GM23338 (cell line): Measurements from ENCODE around the gene DDX39A. TPM values are rescaled to one million over a fixed set of nuclear protein-coding genes. Genes with fewer than 3 reads are reported as not detected.

Experiments used
- ATAC-seq: fragments of 200-7000 bp; cut with Tn5 transposase; 3 replicates; pipeline ENCODE4 v1.9.1; 2020
- DNase-seq: peaks from one replicate; pipeline ENCODE4 v3.0.0-alpha.2; 2015; ENCODE audit warnings: low spot score
- H2AFZ ChIP-seq: fragments of 200-600 bp; sonication (generic); 2 replicates; pipeline ENCODE4 v1.8.0; 2016; ENCODE audit warnings: antibody characterized with exemption, mild to moderate bottlenecking, moderate library complexity
- H3F3A ChIP-seq: fragments of 200-600 bp; sonication (generic); replicated peaks from 2 replicates; pipeline ENCODE4 v1.8.0; 2017; ENCODE audit warnings: antibody characterized with exemption, mixed run types, low read depth
- H3K27ac ChIP-seq: fragments of 200-600 bp; sonication (generic); 2 replicates; pipeline ENCODE4 v1.6.1; 2016; ENCODE audit warnings: low read depth
- H3K27me3 ChIP-seq: fragments of 200-600 bp; sonication (generic); 2 replicates; pipeline ENCODE4 v1.8.0; 2016; ENCODE audit warnings: mild to moderate bottlenecking, mixed run types, moderate library complexity; ENCODE audit not compliant: insufficient read depth
- H3K36me3 ChIP-seq: fragments of 200-600 bp; sonication (generic); 2 replicates; pipeline ENCODE4 v1.8.0; 2016; ENCODE audit warnings: mild to moderate bottlenecking; ENCODE audit not compliant: insufficient read depth
- H3K4me1 ChIP-seq: fragments of 200-600 bp; sonication (generic); 2 replicates; pipeline ENCODE4 v1.8.0; 2016; ENCODE audit warnings: mild to moderate bottlenecking, moderate library complexity; ENCODE audit not compliant: insufficient read depth
- H3K4me2 ChIP-seq: fragments of 200-600 bp; sonication (generic); 2 replicates; pipeline ENCODE4 v1.7.1; 2017; ENCODE audit warnings: mixed run types
- H3K4me3 ChIP-seq: fragments of 200-600 bp; sonication (generic); 2 replicates; pipeline ENCODE4 v1.6.1; 2016; ENCODE audit warnings: mixed run types
- H3K79me2 ChIP-seq: fragments of 200-600 bp; sonication (generic); replicated peaks from 2 replicates; pipeline ENCODE4 v1.8.0; 2017; ENCODE audit warnings: mild to moderate bottlenecking; ENCODE audit not compliant: insufficient read depth
- H3K9me2 ChIP-seq: fragments of 200-600 bp; sonication (generic); 2 replicates; pipeline ENCODE4 v1.8.0; 2017; ENCODE audit not compliant: insufficient read depth
- H4K20me1 ChIP-seq: fragments of 200-600 bp; sonication (generic); replicated peaks from 2 replicates; pipeline ENCODE4 v1.8.0; 2017; ENCODE audit warnings: mild to moderate bottlenecking; ENCODE audit not compliant: insufficient read depth
- H3K27ac Mint-ChIP-seq: 2 replicates; pipeline ENCODE4 v1.8.0; 2020; ENCODE audit warnings: inconsistent platforms, mild to moderate bottlenecking, moderate library complexity, mixed read lengths
- H3K27me3 Mint-ChIP-seq: 3 replicates; pipeline ENCODE4 v1.8.0; 2022; ENCODE audit warnings: low read depth, mild to moderate bottlenecking, moderate library complexity, mixed read lengths, inconsistent platforms; ENCODE audit not compliant: insufficient read depth, poor library complexity
- H3K36me3 Mint-ChIP-seq: 3 replicates; pipeline ENCODE4 v1.8.0; 2021; ENCODE audit warnings: low read depth, mild to moderate bottlenecking, inconsistent platforms, moderate library complexity, mixed read lengths
- H3K4me1 Mint-ChIP-seq: 3 replicates; pipeline ENCODE4 v1.8.0; 2020; ENCODE audit warnings: mild to moderate bottlenecking, inconsistent platforms, mixed read lengths
- H3K4me3 Mint-ChIP-seq: 3 replicates; pipeline ENCODE4 v1.8.0; 2021; ENCODE audit warnings: moderate library complexity, mild to moderate bottlenecking, inconsistent platforms, mixed read lengths
- H3K9me3 Mint-ChIP-seq: 3 replicates; pipeline ENCODE4 v1.8.0; 2020; ENCODE audit warnings: moderate library complexity, mild to moderate bottlenecking, inconsistent platforms, mixed read lengths
- CREB1 ChIP-seq: fragments of 250-450 bp; sonication (Bioruptor Pico); IDR thresholded peaks from 2 replicates; pipeline ENCODE4 v1.5.0; 2020; ENCODE audit warnings: low read depth, mild to moderate bottlenecking, moderate library complexity
- CTCF ChIP-seq, 2 experiments: fragments of 200-600 bp in 1 of 2; sonication (generic) in 1 of 2; conservative IDR thresholded peaks; 2 replicates each; pipeline versions ENCODE4 v1.5.1 to v1.6.1; 2016 to 2017; ENCODE audit warnings: antibody characterized with exemption in 2 of 2, low read depth in 2 of 2, mild to moderate bottlenecking in 2 of 2, moderate library complexity in 1 of 2
- EZH2 ChIP-seq: fragments of 200-600 bp; sonication (generic); IDR thresholded peaks from one replicate; pipeline ENCODE4 v1.8.0; 2017; ENCODE audit warnings: antibody characterized with exemption, mild to moderate bottlenecking, low read depth; ENCODE audit not compliant: unreplicated experiment
- EZH2phosphoT487 ChIP-seq: fragments of 200-600 bp; sonication (generic); IDR thresholded peaks from one replicate; pipeline ENCODE4 v1.8.1; 2018; ENCODE audit warnings: antibody characterized with exemption; ENCODE audit not compliant: unreplicated experiment
- NANOG ChIP-seq: IDR thresholded peaks from 2 replicates; pipeline ENCODE4 v1.6.1; 2016; ENCODE audit warnings: antibody characterized with exemption, borderline replicate concordance
- POLR2AphosphoS5 ChIP-seq: IDR thresholded peaks from 2 replicates; pipeline ENCODE4 v1.6.1; 2016; ENCODE audit warnings: antibody characterized with exemption, low read depth
- STAT1 ChIP-seq: IDR thresholded peaks from one replicate; pipeline ENCODE4 v1.6.1; 2016; ENCODE audit warnings: antibody characterized with exemption; ENCODE audit not compliant: unreplicated experiment
- ZNF331 ChIP-seq: fragments of 250-450 bp; sonication (Bioruptor Pico); IDR thresholded peaks from 2 replicates; pipeline ENCODE4 v1.5.0; 2020; ENCODE audit warnings: low read depth, mild to moderate bottlenecking, moderate library complexity
- ZNF462 ChIP-seq: fragments of 250-450 bp; sonication (Bioruptor Pico); IDR thresholded peaks from 2 replicates; pipeline ENCODE4 v1.5.0; 2020; ENCODE audit warnings: mild to moderate bottlenecking, moderate library complexity
- polyA plus RNA-seq: library from polyadenylated mRNA; unstranded; fragments of >200 nt; fragmentation: Nextera tagmentation; extraction: Ambion mirVana; gene quantifications from 2 replicates; pipeline ENCODE4 v1.2.1, GENCODE V29; 2016
- total RNA-seq: library from RNA; depleted of rRNA; stranded (reverse); fragments of >200 nt; shearing (Covaris generic); gene quantifications from 2 replicates; pipeline ENCODE4 v1.2.3, GENCODE V29; 2014
- TF ChIP-seq, protein P1 (sequence below): IDR thresholded peaks from one replicate; pipeline ENCODE4 v1.6.1; 2018; ENCODE audit warnings: antibody characterized with exemption; ENCODE audit not compliant: unreplicated experiment

DDX39A gene
- total and polyA plus RNA-seq, 2 experiments from 2014 or later = 195 to 196 TPM

- TF ChIP-seq CTCF (conservative IDR thresholded peaks at IDR 0.05; ENCODE audit: low read depth in 2 of 2) (no peak), EZH2phosphoT487 (no peak), CREB1 (CRISPR knock-in tag) (no peak), POLR2AphosphoS5 (no peak), NANOG (no peak)
Measured at GRCh38 chr19:14377883-14378328, 41.2 kb downstream of the DDX39A start (continued).

DNA sequence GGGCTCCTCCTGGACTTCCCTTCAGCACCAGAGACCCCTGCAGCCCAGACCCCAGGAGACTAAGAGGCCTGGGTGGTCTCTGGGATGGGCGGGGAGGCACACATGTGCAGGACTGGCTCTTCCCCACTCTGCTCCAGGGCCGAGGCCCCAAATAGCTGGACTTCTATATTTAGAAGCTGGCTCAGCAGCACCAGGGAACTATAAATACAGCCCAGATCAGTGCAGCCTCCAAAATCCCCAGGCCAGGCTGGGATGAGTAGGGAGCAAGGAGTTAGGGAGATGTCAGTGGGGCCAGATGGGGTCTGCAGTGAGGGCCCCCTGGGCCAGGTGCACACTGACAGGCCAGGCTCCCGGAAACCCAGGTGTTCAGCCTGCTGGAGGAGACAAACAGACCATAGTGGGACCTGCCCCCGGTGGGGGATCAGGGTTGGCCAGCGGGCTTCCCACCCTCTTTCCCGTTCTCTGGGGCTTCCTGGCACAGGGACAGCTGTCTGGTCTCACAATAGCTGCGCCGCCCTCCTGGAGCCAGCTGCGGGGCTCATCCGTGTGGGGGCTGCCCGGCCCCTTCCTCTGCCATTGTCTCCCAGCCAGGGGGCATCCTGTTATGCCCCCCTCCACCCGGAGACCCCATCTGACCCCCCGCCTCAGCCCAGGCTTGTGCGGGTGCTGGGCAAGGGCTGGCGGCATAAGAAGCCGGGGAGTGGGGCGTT, 43.4 kb downstream of the DDX39A start:
- peak; percentile 21 for ATAC-seq
- no peak overlapping the region; the same call in 1 of the 2 replicates for H2AFZ ChIP-seq
- no peak overlapping the region for H3K27ac ChIP-seq
- no peaks in the 10 kb centered on the region for H3K79me2 ChIP-seq
- H3K27ac Mint-ChIP-seq = no peak overlapping the region
- peaks cover 18% of the 10 kb centered on the region for H3K4me1 Mint-ChIP-seq
- peaks cover 4% of the 10 kb centered on the region; the same call in 1 of the 2 replicates for H3F3A ChIP-seq
- no peaks in the 10 kb centered on the region for H3K9me3 Mint-ChIP-seq
- peaks cover 9% of the 10 kb centered on the region for H3K27me3 Mint-ChIP-seq
- no peak overlapping the region for H3K4me3 ChIP-seq
- DNase-seq = peak; percentile 38
- no peaks in the 10 kb centered on the region for H3K36me3 Mint-ChIP-seq
- no peaks in the 10 kb centered on the region for H3K9me2 ChIP-seq
- peaks cover 9% of the 10 kb centered on the region; the same call in 1 of the 2 replicates for H3K4me1 ChIP-seq
- no peak overlapping the region for H3K4me3 Mint-ChIP-seq
- no peak overlapping the region for H3K4me2 ChIP-seq
- H4K20me1 ChIP-seq = no peaks in the 10 kb centered on the region
- H3K36me3 ChIP-seq = no peaks in the 10 kb centered on the region
- no peaks in the 10 kb centered on the region for H3K27me3 ChIP-seq
- TF ChIP-seq NANOG = no peak
- no peak for TF ChIP-seq ZNF462 (CRISPR knock-in tag)
- no peak for TF ChIP-seq EZH2
- TF ChIP-seq ZNF331 (CRISPR knock-in tag) = no peak
- no peak for TF ChIP-seq POLR2AphosphoS5
- no peak for TF ChIP-seq STAT1
- TF ChIP-seq CREB1 (CRISPR knock-in tag) = no peak
- TF ChIP-seq, protein P1, sequence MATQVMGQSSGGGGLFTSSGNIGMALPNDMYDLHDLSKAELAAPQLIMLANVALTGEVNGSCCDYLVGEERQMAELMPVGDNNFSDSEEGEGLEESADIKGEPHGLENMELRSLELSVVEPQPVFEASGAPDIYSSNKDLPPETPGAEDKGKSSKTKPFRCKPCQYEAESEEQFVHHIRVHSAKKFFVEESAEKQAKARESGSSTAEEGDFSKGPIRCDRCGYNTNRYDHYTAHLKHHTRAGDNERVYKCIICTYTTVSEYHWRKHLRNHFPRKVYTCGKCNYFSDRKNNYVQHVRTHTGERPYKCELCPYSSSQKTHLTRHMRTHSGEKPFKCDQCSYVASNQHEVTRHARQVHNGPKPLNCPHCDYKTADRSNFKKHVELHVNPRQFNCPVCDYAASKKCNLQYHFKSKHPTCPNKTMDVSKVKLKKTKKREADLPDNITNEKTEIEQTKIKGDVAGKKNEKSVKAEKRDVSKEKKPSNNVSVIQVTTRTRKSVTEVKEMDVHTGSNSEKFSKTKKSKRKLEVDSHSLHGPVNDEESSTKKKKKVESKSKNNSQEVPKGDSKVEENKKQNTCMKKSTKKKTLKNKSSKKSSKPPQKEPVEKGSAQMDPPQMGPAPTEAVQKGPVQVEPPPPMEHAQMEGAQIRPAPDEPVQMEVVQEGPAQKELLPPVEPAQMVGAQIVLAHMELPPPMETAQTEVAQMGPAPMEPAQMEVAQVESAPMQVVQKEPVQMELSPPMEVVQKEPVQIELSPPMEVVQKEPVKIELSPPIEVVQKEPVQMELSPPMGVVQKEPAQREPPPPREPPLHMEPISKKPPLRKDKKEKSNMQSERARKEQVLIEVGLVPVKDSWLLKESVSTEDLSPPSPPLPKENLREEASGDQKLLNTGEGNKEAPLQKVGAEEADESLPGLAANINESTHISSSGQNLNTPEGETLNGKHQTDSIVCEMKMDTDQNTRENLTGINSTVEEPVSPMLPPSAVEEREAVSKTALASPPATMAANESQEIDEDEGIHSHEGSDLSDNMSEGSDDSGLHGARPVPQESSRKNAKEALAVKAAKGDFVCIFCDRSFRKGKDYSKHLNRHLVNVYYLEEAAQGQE = no peak
